ENCODE data around the gene MT1G.
"Not testable (repeated sequence)": the region's sequence is repeated elsewhere in the genome, so short reads cannot be mapped to it uniquely, and the experiment has no call there.

Gene MT1G

GRCh38 chr16:56684256-56684925, 16.5 kb upstream of the MT1G start:
- no peak for DNase-seq

GRCh38 chr16:56683424-56684172, 15.7 kb upstream of the MT1G start:
- DNase-seq: no peak

GRCh38 chr16:56682703-56683397, 15.0 kb upstream of the MT1G start:
- DNase-seq: no peak

- DNase-seq: peak; percentile 27
Measured at GRCh38 chr16:56681939-56682702, 14.3 kb upstream of the MT1G start, which contains the start of gene MT1X. Gene MT1X (plus strand): TSS chr16:56682470. CDS start chr16:56682541, 71 bp downstream.

GRCh38 chr16:56679818-56680217, 12.0 kb upstream of the MT1G start:
- no peak for DNase-seq

- no peak for DNase-seq
Measured at GRCh38 chr16:56679078-56679730, 11.3 kb upstream of the MT1G start.

- no peak for DNase-seq
Measured at GRCh38 chr16:56677474-56677873, 9.6 kb upstream of the MT1G start.

- DNase-seq: no peak
Measured at GRCh38 chr16:56675685-56676210, 7.9 kb upstream of the MT1G start.

- DNase-seq: not testable (repeated sequence)
Measured at GRCh38 chr16:56674570-56674969, 6.7 kb upstream of the MT1G start.

GRCh38 chr16:56673921-56674320, 6.1 kb upstream of the MT1G start:
- no peak for DNase-seq

- DNase-seq: no peak
Measured at GRCh38 chr16:56672761-56673536, 5.1 kb upstream of the MT1G start.

- DNase-seq: not testable (repeated sequence)
Measured at GRCh38 chr16:56672171-56672570, 4.3 kb upstream of the MT1G start.

- DNase-seq: not testable (repeated sequence)
Measured at GRCh38 chr16:56671691-56672090, 3.8 kb upstream of the MT1G start.

GRCh38 chr16:56670620-56670934, 2.7 kb upstream of the MT1G start:
- DNase-seq: no peak

- no peak for DNase-seq
Measured at GRCh38 chr16:56669840-56670619, 2.2 kb upstream of the MT1G start.

GRCh38 chr16:56669005-56669839, 1.4 kb upstream of the MT1G start, which contains the start of gene MT1H:
Gene MT1H (plus strand): TSS chr16:56669814. CDS start chr16:56669885, 71 bp downstream.
- no peak for DNase-seq

GRCh38 chr16:56665286-56666261, 2.3 kb downstream of the MT1G start:
- DNase-seq: not testable (repeated sequence)

GRCh38 chr16:56664506-56664905, 3.4 kb downstream of the MT1G start:
- DNase-seq: no peak

Measured in GDM1 (cell line).